PFSK-1 (cell line): ENCODE results near the gene CACNA1C.

Experiments used
- FOXP2 ChIP-seq: optimal IDR thresholded peaks from 2 replicates; pipeline ENCODE3; 2011; ENCODE audit warnings: borderline replicate concordance, control low read depth, inconsistent platforms; ENCODE audit not compliant: insufficient read depth; ENCODE audit errors: extremely low read length, extremely low read depth
- POLR2AphosphoS5 ChIP-seq: IDR thresholded peaks from 2 replicates; pipeline ENCODE4 v1.6.1; 2012; ENCODE audit warnings: low read depth, mild to moderate bottlenecking, control low read depth, low read length, moderate library complexity
- REST ChIP-seq, 2 experiments: IDR thresholded peaks; 2 replicates each; pipeline versions ENCODE4 v1.6.1 to v1.8.0; 2011 to 2012; ENCODE audit warnings: low read depth in 2 of 2, low read length in 2 of 2, control low read depth in 1 of 2, inconsistent platforms in 1 of 2, mild to moderate bottlenecking in 1 of 2, moderate library complexity in 1 of 2; ENCODE audit not compliant: insufficient read depth in 1 of 2
- SIN3A ChIP-seq: IDR thresholded peaks from 2 replicates; pipeline ENCODE4 v1.6.1; 2012; ENCODE audit warnings: mild to moderate bottlenecking, low read length, moderate library complexity, borderline replicate concordance; ENCODE audit not compliant: insufficient read depth
- TAF1 ChIP-seq: IDR thresholded peaks from 2 replicates; pipeline ENCODE4 v1.6.1; 2012; ENCODE audit warnings: low read length, control low read depth, borderline replicate concordance; ENCODE audit not compliant: insufficient read depth

The CACNA1C gene

DNA sequence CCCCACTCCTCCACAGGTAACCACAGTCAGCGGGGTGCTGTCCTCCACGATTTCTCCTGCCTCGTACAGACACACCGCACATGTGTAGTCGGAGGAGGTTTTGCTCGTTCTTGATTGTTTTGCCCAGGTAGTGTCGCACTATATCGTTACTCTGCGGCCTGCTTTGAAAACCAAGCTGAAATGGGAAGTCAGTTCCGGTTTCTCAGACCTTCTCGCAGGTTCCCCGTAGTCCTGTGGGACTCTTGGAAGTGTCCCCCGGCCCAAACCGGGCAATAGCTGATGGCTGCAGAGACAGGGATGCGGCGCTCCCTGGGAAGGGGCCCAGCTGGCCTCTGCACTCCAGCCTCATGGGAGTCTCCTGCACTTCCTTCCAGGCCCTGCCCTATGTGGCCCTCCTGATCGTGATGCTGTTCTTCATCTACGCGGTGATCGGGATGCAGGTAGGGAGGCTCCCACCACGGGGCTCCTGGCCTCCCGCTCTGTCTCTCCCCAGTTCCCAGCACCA lies 600.7 kb downstream of the CACNA1C start:
- TF ChIP-seq POLR2AphosphoS5 (no peak), TAF1 (no peak), SIN3A (no peak), FOXP2 (no peak), REST (IDR thresholded peaks at IDR 0.05; ENCODE audit: insufficient read depth in 1 of 2, low read depth in 2 of 2, low read length in 2 of 2) (no peak)

DNA sequence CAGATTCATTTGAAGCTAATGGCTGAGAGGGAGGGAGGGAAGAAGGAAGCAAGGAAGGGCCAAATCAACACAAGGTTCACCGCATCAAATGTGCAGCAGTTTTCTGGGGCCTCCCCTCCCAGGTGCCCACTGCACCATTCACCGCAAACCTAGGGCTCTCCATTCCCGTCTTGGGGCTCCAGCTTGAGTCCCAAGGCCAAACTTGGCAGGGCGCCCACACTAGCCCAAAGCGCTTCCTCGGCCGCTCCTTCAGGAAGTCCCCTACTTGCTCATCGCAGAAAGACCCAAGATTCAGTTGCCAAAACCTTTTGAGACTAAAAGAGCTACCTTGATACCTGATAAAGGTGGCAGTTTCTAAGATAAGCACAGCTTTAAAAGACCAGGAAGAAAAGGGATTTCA lies 601.5 kb downstream of the CACNA1C start:
- TF ChIP-seq TAF1, result no peak
- TF ChIP-seq FOXP2, result no peak
- no peak for TF ChIP-seq SIN3A
- TF ChIP-seq POLR2AphosphoS5, result no peak
- no peak for TF ChIP-seq REST (IDR thresholded peaks at IDR 0.05; ENCODE audit: insufficient read depth in 1 of 2, low read depth in 2 of 2, low read length in 2 of 2)

DNA sequence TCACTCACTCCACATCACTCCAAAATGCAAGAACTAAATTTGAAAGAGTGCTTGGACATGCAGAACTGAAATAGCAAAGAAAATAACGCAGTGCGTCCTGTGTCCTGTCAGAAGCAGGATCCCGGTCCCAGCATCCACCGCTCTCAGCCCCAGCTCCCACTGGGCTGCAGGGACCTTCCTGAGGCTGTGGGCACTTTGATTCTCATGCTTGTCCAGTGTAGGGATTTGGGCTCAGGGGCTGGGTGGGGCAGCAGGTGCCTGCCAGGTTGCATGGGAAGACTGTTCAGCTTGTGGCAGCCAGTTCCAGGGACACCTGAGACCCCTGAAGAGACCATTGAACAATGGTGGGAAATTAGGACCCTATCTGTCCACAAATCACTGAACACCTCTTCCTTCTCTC lies 602.0 kb downstream of the CACNA1C start:
- TF ChIP-seq REST (IDR thresholded peaks at IDR 0.05; ENCODE audit: insufficient read depth in 1 of 2, low read depth in 2 of 2, low read length in 2 of 2), result no peak
- TF ChIP-seq POLR2AphosphoS5, result no peak

GRCh38 chr12:2662524-2662923 lies 609.7 kb downstream of the CACNA1C start:
- no peak for TF ChIP-seq POLR2AphosphoS5
- no peak for TF ChIP-seq FOXP2
- TF ChIP-seq REST (IDR thresholded peaks at IDR 0.05; ENCODE audit: insufficient read depth in 1 of 2, low read depth in 2 of 2, low read length in 2 of 2), result no peak
- TF ChIP-seq SIN3A, result no peak
- TF ChIP-seq TAF1, result no peak

GRCh38 chr12:2664721-2665577 lies 612.2 kb downstream of the CACNA1C start:
- TF ChIP-seq SIN3A, result no peak
- no peak for TF ChIP-seq FOXP2
- TF ChIP-seq REST (IDR thresholded peaks at IDR 0.05; ENCODE audit: insufficient read depth in 1 of 2, low read depth in 2 of 2, low read length in 2 of 2), result no peak
- TF ChIP-seq POLR2AphosphoS5, result no peak
- TF ChIP-seq TAF1, result no peak
